Gastroesophageal sphincter (tissue), 4 donors: ENCODE data around the gene DDX56. TPM values are rescaled to one million over a fixed set of nuclear protein-coding genes. Genes with fewer than 3 reads are reported as not detected.

Experiments used
- ATAC-seq: fragments of 150-250 bp; one replicate; pipeline ENCODE4 v1.9.1; 2016; ENCODE audit warnings: mild to moderate bottlenecking, moderate library complexity
- H3K27ac ChIP-seq, 4 donors: fragments of 200-600 bp; sonication (generic) in 3 of 4; 1 replicate in 3 of 4; 2 replicates in 1 of 4; pipeline ENCODE4 v1.5.1; 2016 to 2019
- H3K27me3 ChIP-seq: fragments of 200-600 bp; sonication (generic); one replicate; pipeline ENCODE4 v1.5.1; 2019
- H3K36me3 ChIP-seq, 2 donors: fragments of 200-600 bp; sonication (generic); one replicate each; pipeline ENCODE4 v1.5.1; 2019; ENCODE audit warnings: control low read depth in 1 of 2
- H3K4me1 ChIP-seq, 3 donors: fragments of 200-600 bp; sonication (generic); 1 replicate in 2 of 3; 2 replicates in 1 of 3; pipeline ENCODE4 v1.5.1; 2016 to 2019; ENCODE audit warnings: control low read depth in 2 of 3
- H3K4me3 ChIP-seq, 2 donors: fragments of 200-600 bp; sonication (generic); one replicate each; pipeline ENCODE4 v1.5.1; 2019; ENCODE audit warnings: mild to moderate bottlenecking in 1 of 2, moderate library complexity in 1 of 2
- H3K9me3 ChIP-seq, 3 donors: fragments of 200-600 bp; sonication (generic); one replicate each; pipeline ENCODE4 v1.5.1; 2017 to 2019; ENCODE audit warnings: control low read depth in 2 of 3
- EP300 ChIP-seq: sonication (generic); formaldehyde crosslinking; IDR thresholded peaks from one replicate; pipeline ENCODE4 v1.6.1; 2017; ENCODE audit warnings: antibody characterized with exemption, mild to moderate bottlenecking
- POLR2A ChIP-seq, 2 donors: fragments of 450-650 bp; IDR thresholded peaks; one replicate each; pipeline ENCODE4 v1.6.1; 2017; ENCODE audit warnings: antibody characterized with exemption in 2 of 2, mild to moderate bottlenecking in 2 of 2, moderate library complexity in 1 of 2
- POLR2AphosphoS5 ChIP-seq: sonication (generic); formaldehyde crosslinking; IDR thresholded peaks from one replicate; pipeline ENCODE4 v1.6.1; 2017; ENCODE audit warnings: antibody characterized with exemption
- WGBS, 2 donors: methylation state at CpG; one replicate each; pipeline ENCODE4 v1.1.5; 2018; ENCODE audit warnings: low coverage in 1 of 2; 5-methylcytosine and 5-hydroxymethylcytosine counted together
- total RNA-seq, 4 donors: library from RNA; depleted of rRNA; stranded (reverse); fragments of >200 nt; gene quantifications; one replicate each; pipeline ENCODE4 v1.1.0, GENCODE V29; 2016
- TF ChIP-seq, protein P1 (sequence below), 4 experiments: fragments of 200-600 bp in 2 of 4; fragments of 450-650 bp in 2 of 4; sonication (generic) in 1 of 4; IDR thresholded peaks; one replicate each; pipeline ENCODE4 v1.5.1; 2017 to 2019; ENCODE audit warnings: antibody characterized with exemption in 4 of 4, mild to moderate bottlenecking in 2 of 4, moderate library complexity in 2 of 4

The DDX56 gene, protein sequence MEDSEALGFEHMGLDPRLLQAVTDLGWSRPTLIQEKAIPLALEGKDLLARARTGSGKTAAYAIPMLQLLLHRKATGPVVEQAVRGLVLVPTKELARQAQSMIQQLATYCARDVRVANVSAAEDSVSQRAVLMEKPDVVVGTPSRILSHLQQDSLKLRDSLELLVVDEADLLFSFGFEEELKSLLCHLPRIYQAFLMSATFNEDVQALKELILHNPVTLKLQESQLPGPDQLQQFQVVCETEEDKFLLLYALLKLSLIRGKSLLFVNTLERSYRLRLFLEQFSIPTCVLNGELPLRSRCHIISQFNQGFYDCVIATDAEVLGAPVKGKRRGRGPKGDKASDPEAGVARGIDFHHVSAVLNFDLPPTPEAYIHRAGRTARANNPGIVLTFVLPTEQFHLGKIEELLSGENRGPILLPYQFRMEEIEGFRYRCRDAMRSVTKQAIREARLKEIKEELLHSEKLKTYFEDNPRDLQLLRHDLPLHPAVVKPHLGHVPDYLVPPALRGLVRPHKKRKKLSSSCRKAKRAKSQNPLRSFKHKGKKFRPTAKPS
- total RNA-seq: 10 to 100 TPM; 34.2 to 46.4 (median 41.4) TPM

DNA sequence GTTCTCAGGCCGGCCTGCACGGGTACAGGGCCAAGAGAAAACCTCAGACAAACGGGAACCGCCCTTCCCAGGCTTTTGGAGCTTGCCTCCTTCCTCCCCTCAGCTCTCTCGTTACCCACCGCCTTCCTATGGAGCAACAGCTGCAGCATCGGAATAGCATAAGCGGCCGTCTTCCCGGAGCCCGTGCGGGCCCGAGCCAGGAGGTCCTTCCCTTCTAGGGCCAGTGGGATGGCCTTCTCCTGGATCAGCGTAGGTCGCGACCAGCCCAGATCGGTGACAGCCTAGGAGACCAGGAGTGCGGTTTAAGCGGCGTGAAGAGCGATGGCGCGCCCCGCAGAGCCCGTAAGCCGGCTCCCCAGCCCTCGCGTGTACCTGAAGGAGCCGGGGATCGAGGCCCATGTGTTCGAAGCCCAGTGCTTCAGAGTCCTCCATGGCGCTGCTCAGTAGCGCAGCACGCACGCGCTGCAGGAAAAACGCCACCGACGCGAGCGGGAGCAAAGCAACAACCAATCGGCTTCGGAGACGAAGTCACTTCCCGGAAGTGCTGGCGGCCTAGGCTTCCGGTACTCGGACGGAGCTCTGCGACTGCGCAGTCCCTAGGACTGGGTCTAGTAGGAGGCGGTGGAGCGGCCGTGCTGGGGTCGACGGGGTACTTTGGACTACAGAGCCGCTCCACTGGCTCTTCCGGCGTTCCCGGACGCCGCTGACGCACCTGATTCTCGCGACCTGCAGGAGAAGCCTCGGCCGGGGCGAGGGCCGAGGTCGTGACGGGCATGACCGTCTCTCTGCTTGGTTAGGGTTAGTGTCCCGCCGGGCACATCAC lies at the start of gene DDX56:
Gene DDX56, minus strand, starts transcription at position 445 of the 823 bp plus-strand sequence. Its CDS starts 13 bp downstream, at position 432.
- Histone ChIP-seq H3K9me3 (no peaks in the 10 kb centered on the region), H3K27ac (peak within 1 kb of the TSS; percentile 83 to 94 (median 90)), H3K4me3 (peak within 1 kb of the TSS; percentile 93 to 95), H3K4me1 (peaks cover 0 to 37% (median 14%) of the 10 kb centered on the region in 3 donors), H3K36me3 (peaks cover 0 to 78% of the 10 kb centered on the region in 2 donors), H3K27me3 (no peaks in the 10 kb centered on the region)
- 0% methylated on average over 3 to 4 of the region's 74 CpGs for WGBS, 2 donors
- peak; percentile 99 for ATAC-seq
- TF ChIP-seq POLR2A (IDR thresholded peaks at IDR 0.05): peak; percentile 85 to 92
- TF ChIP-seq POLR2AphosphoS5: peak; percentile 96
- TF ChIP-seq, protein P1, sequence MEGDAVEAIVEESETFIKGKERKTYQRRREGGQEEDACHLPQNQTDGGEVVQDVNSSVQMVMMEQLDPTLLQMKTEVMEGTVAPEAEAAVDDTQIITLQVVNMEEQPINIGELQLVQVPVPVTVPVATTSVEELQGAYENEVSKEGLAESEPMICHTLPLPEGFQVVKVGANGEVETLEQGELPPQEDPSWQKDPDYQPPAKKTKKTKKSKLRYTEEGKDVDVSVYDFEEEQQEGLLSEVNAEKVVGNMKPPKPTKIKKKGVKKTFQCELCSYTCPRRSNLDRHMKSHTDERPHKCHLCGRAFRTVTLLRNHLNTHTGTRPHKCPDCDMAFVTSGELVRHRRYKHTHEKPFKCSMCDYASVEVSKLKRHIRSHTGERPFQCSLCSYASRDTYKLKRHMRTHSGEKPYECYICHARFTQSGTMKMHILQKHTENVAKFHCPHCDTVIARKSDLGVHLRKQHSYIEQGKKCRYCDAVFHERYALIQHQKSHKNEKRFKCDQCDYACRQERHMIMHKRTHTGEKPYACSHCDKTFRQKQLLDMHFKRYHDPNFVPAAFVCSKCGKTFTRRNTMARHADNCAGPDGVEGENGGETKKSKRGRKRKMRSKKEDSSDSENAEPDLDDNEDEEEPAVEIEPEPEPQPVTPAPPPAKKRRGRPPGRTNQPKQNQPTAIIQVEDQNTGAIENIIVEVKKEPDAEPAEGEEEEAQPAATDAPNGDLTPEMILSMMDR (IDR thresholded peaks at IDR 0.05): no peak

DNA sequence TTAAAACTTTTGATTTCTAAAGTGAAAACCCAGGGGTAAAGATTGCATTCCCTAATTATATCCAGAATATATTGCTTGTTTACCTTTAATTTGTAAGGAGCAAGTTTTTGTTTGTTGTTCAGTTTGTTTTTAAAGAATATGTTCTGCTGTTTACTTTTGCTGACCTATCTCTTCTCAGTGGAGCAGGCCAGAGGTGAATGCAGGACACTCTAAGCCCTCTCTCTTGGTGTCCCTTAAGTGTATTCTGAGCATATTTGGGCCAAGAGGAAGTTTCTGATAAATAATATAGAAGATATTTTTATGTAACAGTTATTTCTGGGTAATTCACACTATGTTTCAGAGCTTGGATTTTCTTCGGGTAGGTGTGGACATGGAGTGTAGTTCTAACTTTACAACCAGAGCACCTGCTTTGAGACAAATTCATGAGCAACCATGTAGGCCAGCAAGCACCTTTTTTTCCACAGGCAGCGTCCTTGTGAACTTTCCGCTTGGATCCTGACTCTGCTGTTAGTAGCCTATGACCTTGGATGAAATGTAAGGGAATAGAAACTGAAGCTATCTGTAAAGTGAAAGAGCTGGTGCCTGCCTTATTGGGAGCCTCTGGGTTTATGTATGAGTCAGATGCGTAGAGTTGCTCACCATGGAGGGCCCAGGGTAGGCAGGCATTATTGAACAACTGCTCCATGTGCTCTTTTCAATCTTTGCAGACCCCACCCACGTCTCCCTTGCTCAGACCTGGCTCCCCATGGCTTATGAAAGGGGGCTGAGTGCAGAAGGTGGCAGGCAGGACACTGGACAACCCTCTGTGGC lies 48.8 kb upstream of the DDX56 start:
- TF ChIP-seq POLR2AphosphoS5: no peak
- Histone ChIP-seq H3K9me3 (no peaks in the 10 kb centered on the region), H3K4me3 (no peak overlapping the region), H3K4me1 (peaks cover 0 to 74% (median 17%) of the 10 kb centered on the region in 3 donors), H3K27ac (peak overlapping the region in 3 of 4 donors; percentile 36 to 67 (median 58)), H3K36me3 (peaks cover 0 to 38% of the 10 kb centered on the region in 2 donors), H3K27me3 (no peaks in the 10 kb centered on the region)
- 64 to 70% methylated on average over 4 of the region's 5 CpGs for WGBS, 2 donors
- no peak for ATAC-seq

DNA sequence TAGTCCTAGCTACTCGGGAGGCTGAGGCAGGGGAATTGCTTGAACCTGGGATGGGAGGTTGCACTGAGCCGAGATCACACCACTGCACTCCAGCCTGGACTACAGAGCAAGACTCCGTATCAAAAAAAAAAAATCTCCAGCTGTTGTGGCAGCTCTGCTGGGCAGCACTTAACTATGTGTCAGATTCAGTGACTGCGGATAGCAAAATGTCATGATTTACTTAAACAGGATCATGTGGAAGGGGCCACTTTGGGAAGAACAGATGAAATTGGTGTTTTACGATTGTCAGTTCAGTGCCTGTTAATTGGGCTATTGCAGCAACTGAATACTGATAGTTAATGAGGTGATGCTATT lies 48.0 kb upstream of the DDX56 start:
- H3K36me3 ChIP-seq: peaks cover 0 to 32% of the 10 kb centered on the region in 2 donors
- ATAC-seq: no peak
- H3K4me3 ChIP-seq: no peak overlapping the region
- no peaks in the 10 kb centered on the region for H3K9me3 ChIP-seq
- TF ChIP-seq POLR2AphosphoS5 (no peak), POLR2A (IDR thresholded peaks at IDR 0.05) (no peak), EP300 (no peak)
- TF ChIP-seq, protein P1 (IDR thresholded peaks at IDR 0.05): no peak
- H3K27me3 ChIP-seq: no peaks in the 10 kb centered on the region
- 86 to 100% methylated on average over 2 to 5 of the region's 5 CpGs for WGBS, 2 donors
- peak overlapping the region in 3 of 4 donors; percentile 36 to 67 (median 59) for H3K27ac ChIP-seq
- peaks cover 0 to 79% (median 17%) of the 10 kb centered on the region in 3 donors for H3K4me1 ChIP-seq

DNA sequence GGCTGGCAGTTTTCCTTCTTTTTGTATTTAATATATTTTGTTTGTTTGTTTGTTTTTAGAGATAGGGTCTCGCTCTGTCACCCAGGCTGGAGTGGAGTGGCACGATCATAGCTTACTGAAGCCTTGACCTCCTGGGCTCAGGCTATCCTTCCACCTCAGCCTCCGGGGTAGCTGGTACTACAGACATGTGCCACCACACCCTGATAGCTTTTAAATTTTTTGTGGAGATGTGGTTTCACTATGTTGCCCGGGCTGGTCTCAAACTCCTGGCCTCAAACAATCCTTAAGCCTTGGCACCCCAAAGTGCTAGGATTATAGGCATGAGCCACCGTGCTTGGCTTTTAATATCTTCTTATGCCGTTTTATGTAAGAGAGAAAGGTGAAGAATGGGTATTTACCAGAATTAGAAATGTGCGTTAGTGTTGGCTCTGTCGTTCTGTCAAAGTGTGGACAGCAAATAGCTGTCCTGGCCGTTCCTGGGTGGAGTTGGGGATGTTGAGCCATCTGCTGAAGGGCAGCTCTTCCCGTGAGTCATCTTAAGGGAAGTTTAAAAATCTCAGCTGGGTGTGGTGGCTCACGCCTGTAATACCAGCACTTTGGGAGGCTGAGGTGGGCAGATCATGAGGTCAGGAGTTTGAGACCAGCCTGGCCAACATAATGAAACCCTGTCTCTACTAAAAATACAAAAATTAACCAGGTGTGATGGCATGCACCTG lies 47.5 kb upstream of the DDX56 start:
- ATAC-seq: peak; percentile 85
- Histone ChIP-seq H3K36me3 (peaks cover 0 to 26% of the 10 kb centered on the region in 2 donors), H3K4me3 (no peak overlapping the region), H3K27ac (peak overlapping the region in 3 of 4 donors; percentile 36 to 67 (median 59)), H3K27me3 (no peaks in the 10 kb centered on the region), H3K9me3 (no peaks in the 10 kb centered on the region), H3K4me1 (peaks cover 0 to 76% (median 17%) of the 10 kb centered on the region in 3 donors)
- 67 to 87% methylated on average over 7 to 9 of the region's 11 CpGs for WGBS, 2 donors
- no peak for TF ChIP-seq POLR2AphosphoS5
- TF ChIP-seq, protein P1 (IDR thresholded peaks at IDR 0.05): no peak
- no peak for TF ChIP-seq EP300
- TF ChIP-seq POLR2A (IDR thresholded peaks at IDR 0.05): no peak
